Measurements from ENCODE around the gene PLB1.

DNA sequence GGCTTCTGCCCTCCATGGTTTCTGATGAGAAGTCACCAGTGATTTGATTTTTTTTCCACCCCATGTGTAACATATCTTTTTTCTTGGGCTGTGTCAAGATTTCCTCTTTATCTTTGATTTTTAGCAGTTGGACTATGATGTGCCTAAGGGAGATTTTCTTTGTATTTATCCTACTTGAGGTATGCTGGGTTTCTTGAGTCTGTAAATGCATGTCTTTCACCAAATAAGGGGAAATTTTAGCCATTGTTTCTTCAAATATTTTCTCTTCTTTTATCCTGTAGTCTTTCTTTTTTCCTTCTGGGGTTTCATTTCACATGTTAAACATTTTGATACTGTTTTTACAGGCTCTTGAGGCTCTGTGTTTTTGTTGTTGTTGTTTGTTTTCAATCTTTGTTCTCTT, 33.7 kb upstream of the PLB1 start:
- TF ChIP-seq, protein P1, sequence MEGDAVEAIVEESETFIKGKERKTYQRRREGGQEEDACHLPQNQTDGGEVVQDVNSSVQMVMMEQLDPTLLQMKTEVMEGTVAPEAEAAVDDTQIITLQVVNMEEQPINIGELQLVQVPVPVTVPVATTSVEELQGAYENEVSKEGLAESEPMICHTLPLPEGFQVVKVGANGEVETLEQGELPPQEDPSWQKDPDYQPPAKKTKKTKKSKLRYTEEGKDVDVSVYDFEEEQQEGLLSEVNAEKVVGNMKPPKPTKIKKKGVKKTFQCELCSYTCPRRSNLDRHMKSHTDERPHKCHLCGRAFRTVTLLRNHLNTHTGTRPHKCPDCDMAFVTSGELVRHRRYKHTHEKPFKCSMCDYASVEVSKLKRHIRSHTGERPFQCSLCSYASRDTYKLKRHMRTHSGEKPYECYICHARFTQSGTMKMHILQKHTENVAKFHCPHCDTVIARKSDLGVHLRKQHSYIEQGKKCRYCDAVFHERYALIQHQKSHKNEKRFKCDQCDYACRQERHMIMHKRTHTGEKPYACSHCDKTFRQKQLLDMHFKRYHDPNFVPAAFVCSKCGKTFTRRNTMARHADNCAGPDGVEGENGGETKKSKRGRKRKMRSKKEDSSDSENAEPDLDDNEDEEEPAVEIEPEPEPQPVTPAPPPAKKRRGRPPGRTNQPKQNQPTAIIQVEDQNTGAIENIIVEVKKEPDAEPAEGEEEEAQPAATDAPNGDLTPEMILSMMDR (IDR thresholded peaks at IDR 0.05; ENCODE audit: borderline replicate concordance, extremely low read depth, low read length, poor library complexity, severe bottlenecking): no peak
- TF ChIP-seq EZH2 (IDR thresholded peaks at IDR 0.05; ENCODE audit: borderline replicate concordance, low read depth, low read length, severe bottlenecking): no peak

Measured in DND-41 (cell line).